Measurements from ENCODE around the gene TFR2.

GRCh38 chr7:100686822-100687211 is 45.5 kb upstream of the TFR2 start:
- TF ChIP-seq CTCF (conservative IDR thresholded peaks at IDR 0.05; ENCODE audit: low read depth, low read length) = no peak
- no peak for TF ChIP-seq MAFK (IDR thresholded peaks at IDR 0.05; ENCODE audit: low read depth, low read length)
- no peak for TF ChIP-seq POLR2A (IDR thresholded peaks at IDR 0.05; ENCODE audit: low read depth, low read length)
- TF ChIP-seq RFX5 (IDR thresholded peaks at IDR 0.05; ENCODE audit: low read depth, low read length) = no peak
- no peak for TF ChIP-seq RAD21 (IDR thresholded peaks at IDR 0.05; ENCODE audit: low read length)
- no peak for TF ChIP-seq BHLHE40 (IDR thresholded peaks at IDR 0.05; ENCODE audit: low read depth, low read length)
- TF ChIP-seq RCOR1 (IDR thresholded peaks at IDR 0.05; ENCODE audit: insufficient replicate concordance, low read length) = no peak

All from IMR-90 (cell line).